SK-N-SH (cell line): Measurements from ENCODE around the gene CREBL2. TPM values are rescaled to one million over a fixed set of nuclear protein-coding genes. Genes with fewer than 3 reads are reported as not detected.

ENCODE experiments used
- CTCF ChIA-PET: fragments of 300-600, 350-600 bp; formaldehyde crosslinking; extraction: SDS; loops from one replicate; lab custom pipeline; 2021; lab: Yijun Ruan, JAX
- POLR2A ChIA-PET: fragments of 350-600 bp; sonication (Branson Sonifier 250); formaldehyde crosslinking; extraction: SDS; loops from one replicate; lab custom pipeline; 2020; ENCODE audit warnings: antibody characterized with exemption, inconsistent platforms; lab: Yijun Ruan, JAX
- DNase-seq: peaks from one replicate; pipeline ENCODE4 v3.0.0; 2012
- H2AFZ ChIP-seq: fragments of 200-600 bp; sonication (generic); 2 replicates; pipeline ENCODE4 v1.8.1; 2016; ENCODE audit warnings: antibody characterized with exemption, mild to moderate bottlenecking, low read depth
- H3F3A ChIP-seq: fragments of 200-600 bp; sonication (generic); replicated peaks from 2 replicates; pipeline ENCODE3; 2016; ENCODE audit warnings: antibody characterized with exemption, mild to moderate bottlenecking; ENCODE audit not compliant: insufficient read depth
- H3K27ac ChIP-seq, 2 experiments: fragments of 200-500 bp in 1 of 2; fragments of 200-600 bp in 1 of 2; sonication (Bioruptor generic) in 1 of 2; sonication (generic), shearing (Covaris generic) in 1 of 2; 2 replicates each; pipeline versions ENCODE4 v1.5.1 to v1.6.1; 2014 to 2016; ENCODE audit warnings: low read depth in 2 of 2, inconsistent platforms in 1 of 2, low read length in 1 of 2, mild to moderate bottlenecking in 1 of 2, mixed read lengths in 1 of 2
- H3K27me3 ChIP-seq: fragments of 200-600 bp; sonication (generic), shearing (Covaris generic); 2 replicates; pipeline ENCODE4 v1.6.1; 2016; ENCODE audit warnings: mixed run types; ENCODE audit not compliant: insufficient read depth
- H3K36me3 ChIP-seq, 2 experiments: fragments of 200-500 bp in 1 of 2; fragments of 200-600 bp in 1 of 2; sonication (Bioruptor generic) in 1 of 2; sonication (generic) in 1 of 2; replicated peaks in 1 of 2; 2 replicates each; pipeline versions ENCODE3 to v1.5.1; 2014 to 2016; ENCODE audit warnings: low read length in 1 of 2, mild to moderate bottlenecking in 1 of 2; ENCODE audit not compliant: insufficient read depth in 2 of 2, control insufficient read depth in 1 of 2
- H3K4me1 ChIP-seq, 2 experiments: fragments of 200-500 bp in 1 of 2; fragments of 200-600 bp in 1 of 2; sonication (Bioruptor generic) in 1 of 2; sonication (generic), shearing (Covaris generic) in 1 of 2; 2 replicates each; pipeline versions ENCODE4 v1.5.1 to v1.6.1; 2014 to 2016; ENCODE audit warnings: low read depth in 1 of 2, low read length in 1 of 2, mixed run types in 1 of 2; ENCODE audit not compliant: insufficient read depth in 2 of 2, control insufficient read depth in 1 of 2
- H3K4me2 ChIP-seq: fragments of 200-600 bp; sonication (generic), shearing (Covaris generic); 2 replicates; pipeline ENCODE4 v1.6.1; 2017; ENCODE audit warnings: mixed run types
- H3K4me3 ChIP-seq, 2 experiments: fragments of 200-500 bp in 1 of 2; fragments of 200-600 bp in 1 of 2; sonication (Bioruptor generic) in 1 of 2; sonication (generic), shearing (Covaris generic) in 1 of 2; 2 replicates each; pipeline versions ENCODE4 v1.5.1 to v1.8.1; 2014 to 2016; ENCODE audit warnings: low read depth in 2 of 2, inconsistent platforms in 1 of 2, low read length in 1 of 2, mild to moderate bottlenecking in 1 of 2, mixed read lengths in 1 of 2, moderate library complexity in 1 of 2
- H3K79me2 ChIP-seq: fragments of 200-600 bp; sonication (generic); 2 replicates; pipeline ENCODE4 v1.8.1; 2017; ENCODE audit warnings: mild to moderate bottlenecking; ENCODE audit not compliant: insufficient read depth
- H3K9ac ChIP-seq: fragments of 200-600 bp; sonication (generic); 2 replicates; pipeline ENCODE4 v1.6.1; 2017; ENCODE audit warnings: mixed run types
- H3K9me2 ChIP-seq: fragments of 200-600 bp; sonication (generic); 2 replicates; pipeline ENCODE4 v1.6.1; 2017; ENCODE audit warnings: mixed run types
- H3K9me3 ChIP-seq: fragments of 200-600 bp; sonication (generic); 2 replicates; pipeline ENCODE4 v1.6.1; 2017; ENCODE audit warnings: mixed run types, mild to moderate bottlenecking, moderate library complexity
- H4K20me1 ChIP-seq: fragments of 200-600 bp; sonication (generic); 2 replicates; pipeline ENCODE4 v1.6.1; 2017; ENCODE audit warnings: mild to moderate bottlenecking, mixed run types; ENCODE audit not compliant: insufficient read depth
- EZH2phosphoT487 ChIP-seq: fragments of 200-600 bp; sonication (generic); IDR thresholded peaks from 2 replicates; pipeline ENCODE4 v1.6.1; 2017; ENCODE audit warnings: low read depth, mixed run types, mild to moderate bottlenecking, antibody characterized with exemption, moderate library complexity, borderline replicate concordance
- FOSL2 ChIP-seq: IDR thresholded peaks from 2 replicates; pipeline ENCODE4 v1.4.0; 2012; ENCODE audit warnings: low read depth, mild to moderate bottlenecking, moderate library complexity, borderline replicate concordance
- FOXJ3 ChIP-seq: sonication (generic); formaldehyde crosslinking; IDR thresholded peaks from 2 replicates; pipeline ENCODE4 v1.5.1; 2020; ENCODE audit warnings: mild to moderate bottlenecking, missing genetic modification reagents
- GATA2 ChIP-seq: sonication (generic); formaldehyde crosslinking; IDR thresholded peaks from 2 replicates; pipeline ENCODE4 v1.5.0; 2020; ENCODE audit warnings: mild to moderate bottlenecking, missing genetic modification reagents
- IRF3 ChIP-seq: fragments of 150-350 bp; IDR thresholded peaks from 2 replicates; pipeline ENCODE4 v1.6.1; 2016; ENCODE audit warnings: mild to moderate bottlenecking, low read depth, low read length
- JUND ChIP-seq: IDR thresholded peaks from 2 replicates; pipeline ENCODE4 v1.4.0; 2012
- NFIC ChIP-seq: IDR thresholded peaks from 2 replicates; pipeline ENCODE4 v1.4.0; 2012; ENCODE audit warnings: borderline replicate concordance
- PBX3 ChIP-seq: IDR thresholded peaks from 2 replicates; pipeline ENCODE4; 2012
- POLR2AphosphoS5 ChIP-seq: IDR thresholded peaks from 2 replicates; pipeline ENCODE4 v1.6.1; 2012; ENCODE audit warnings: low read depth, low read length
- RAD21 ChIP-seq: IDR thresholded peaks from 2 replicates; pipeline ENCODE4 v1.6.1; 2012; ENCODE audit warnings: mild to moderate bottlenecking, low read length
- RCOR1 ChIP-seq: fragments of 150-350 bp; IDR thresholded peaks from 2 replicates; pipeline ENCODE4 v1.6.1; 2017; ENCODE audit warnings: antibody characterized with exemption, low read length
- REST ChIP-seq: IDR thresholded peaks from 2 replicates; pipeline ENCODE4 v1.6.1; 2012; ENCODE audit warnings: mild to moderate bottlenecking, low read depth, low read length, moderate library complexity
- RFX5 ChIP-seq: IDR thresholded peaks from 2 replicates; pipeline ENCODE4 v1.6.1; 2012; ENCODE audit warnings: mild to moderate bottlenecking, improper control_type of control experiment, low read length
- RXRA ChIP-seq: IDR thresholded peaks from 2 replicates; pipeline ENCODE4 v1.4.0; 2012; ENCODE audit warnings: low read depth, mild to moderate bottlenecking, borderline replicate concordance
- TEAD4 ChIP-seq: IDR thresholded peaks from 2 replicates; pipeline ENCODE4 v1.4.0; 2012; ENCODE audit warnings: mild to moderate bottlenecking, borderline replicate concordance; ENCODE audit not compliant: insufficient read depth
- USF2 ChIP-seq: fragments of 150-350 bp; IDR thresholded peaks from 2 replicates; pipeline ENCODE4 v1.6.1; 2017; ENCODE audit warnings: antibody characterized with exemption, low read length, low read depth, borderline replicate concordance
- YY1 ChIP-seq: IDR thresholded peaks from 2 replicates; pipeline ENCODE4 v1.4.0; 2012; ENCODE audit warnings: low read depth, mild to moderate bottlenecking
- WGBS: methylation state at CpG from one replicate; pipeline ENCODE4 v1.1.6; 2017; ENCODE audit warnings: low lambda C conversion rate; 5-methylcytosine and 5-hydroxymethylcytosine counted together
- polyA plus RNA-seq, 3 experiments: library from polyadenylated mRNA; depleted of rRNA; stranded (reverse); fragments of >200 nt; gene quantifications; 2 replicates each; pipeline ENCODE4 v1.2.3, GENCODE V29; 2012

The CREBL2 gene
- polyA plus RNA-seq, 1 of the 3 experiments (the other 2 are of a cell fraction), result 12.6 TPM

- TF ChIP-seq REST (peak; percentile 98), GATA2 (no peak), IRF3 (no peak), USF2 (peak; percentile 77; the same call in 1 of the 2 replicates), FOSL2 (no peak), POLR2AphosphoS5 (no peak), PBX3 (no peak), RXRA (no peak), RFX5 (peak; percentile 54; the same call in 1 of the 2 replicates), RAD21 (no peak), YY1 (no peak)
These were observed 72.9 kb downstream of the CREBL2 start (continued) for GRCh38 chr12:12684375-12685106.

- H3K27ac ChIP-seq, result no peak overlapping the region; a peak in 1 of 4 replicates
- H3K79me2 ChIP-seq, result no peaks in the 10 kb centered on the region
- H3K9me3 ChIP-seq, result no peaks in the 10 kb centered on the region
- no peaks in the 10 kb centered on the region for H3K27me3 ChIP-seq
- H3K9me2 ChIP-seq, result no peaks in the 10 kb centered on the region
- CTCF ChIA-PET, result interaction anchor here (1.0 kb wide), 1 partner anchor 29 kb away, joined by 3 read pairs; no protein-coding TSS in a partner anchor
- no peak for DNase-seq
- WGBS, result 69% methylated on average over 4 of the region's 4 CpGs
- H3K36me3 ChIP-seq, result no peaks in the 10 kb centered on the region
- POLR2A ChIA-PET, result no interaction called here
- H2AFZ ChIP-seq, result no peak overlapping the region
- no peak overlapping the region for H3K4me3 ChIP-seq
- peaks cover 0 to 14% of the 10 kb centered on the region in 2 experiments; a peak in 2 of 4 replicates for H3K4me1 ChIP-seq
- H3K4me2 ChIP-seq, result no peak overlapping the region
- H3F3A ChIP-seq, result no peaks in the 10 kb centered on the region
- H3K9ac ChIP-seq, result no peak overlapping the region
- H4K20me1 ChIP-seq, result no peaks in the 10 kb centered on the region
- no peak for TF ChIP-seq EZH2phosphoT487
- no peak for TF ChIP-seq RXRA
- no peak for TF ChIP-seq RCOR1
- TF ChIP-seq NFIC, result no peak
- TF ChIP-seq TEAD4, result no peak
- TF ChIP-seq GATA2, result no peak
- no peak for TF ChIP-seq FOXJ3
- no peak for TF ChIP-seq IRF3
- no peak for TF ChIP-seq JUND
- no peak for TF ChIP-seq POLR2AphosphoS5
- no peak for TF ChIP-seq REST
These were observed 73.6 kb downstream of the CREBL2 start for GRCh38 chr12:12685305-12685704.
